Vagina (tissue), 2 donors: ENCODE results near the gene PLA2G2A.
"Not testable (repeated sequence)": the region's sequence is repeated elsewhere in the genome, so short reads cannot be mapped to it uniquely, and the experiment has no call there.

Experiments used
- CTCF ChIP-seq, 3 experiments: fragments of 450-650 bp in 2 of 3; fragments of 200-600 bp in 1 of 3; sonication (generic) in 1 of 3; IDR thresholded peaks; one replicate each; pipeline ENCODE4 v1.5.1; 2017 to 2019; ENCODE audit warnings: antibody characterized with exemption in 3 of 3, mild to moderate bottlenecking in 2 of 3, moderate library complexity in 2 of 3
- POLR2A ChIP-seq, 2 donors: fragments of 450-650 bp; IDR thresholded peaks; one replicate each; pipeline ENCODE4 v1.6.1; 2017; ENCODE audit warnings: antibody characterized with exemption in 2 of 2, mild to moderate bottlenecking in 2 of 2, moderate library complexity in 2 of 2
- POLR2AphosphoS5 ChIP-seq, 2 donors: sonication (generic); formaldehyde crosslinking; IDR thresholded peaks; one replicate each; pipeline ENCODE4 v1.9.0; 2017; ENCODE audit warnings: antibody characterized with exemption in 2 of 2, mild to moderate bottlenecking in 2 of 2, low read depth in 1 of 2; ENCODE audit not compliant: insufficient read depth in 1 of 2

GRCh38 chr1:19984409-19985016 lies 5.1 kb upstream of the PLA2G2A start:
- TF ChIP-seq CTCF (IDR thresholded peaks at IDR 0.05); POLR2AphosphoS5 (IDR thresholded peaks at IDR 0.05; ENCODE audit: insufficient read depth in 1 of 2, low read depth in 1 of 2); POLR2A (IDR thresholded peaks at IDR 0.05): not testable (repeated sequence)
